ENCODE measurements around the gene EIF3D.

DNA sequence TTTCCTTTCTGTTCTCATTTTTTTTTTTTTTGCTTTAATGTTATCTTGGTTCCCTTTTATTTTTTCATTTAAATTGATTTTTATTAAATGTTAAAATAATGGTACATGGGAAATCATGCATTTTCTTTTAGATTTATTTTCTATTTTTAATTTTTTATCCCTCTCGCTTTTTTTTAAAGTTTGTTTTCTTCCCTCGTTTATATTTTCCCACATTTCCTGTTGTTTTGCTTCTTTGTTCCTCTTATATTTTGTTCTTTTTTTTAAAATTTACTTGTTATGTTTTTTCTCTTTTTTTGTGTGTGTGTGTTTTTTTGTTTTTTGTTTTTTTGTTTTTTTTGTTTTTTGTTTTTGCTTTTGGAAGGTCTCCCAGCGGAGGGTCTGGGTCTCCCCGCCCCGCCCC lies 34.9 kb upstream of the EIF3D start:
- no peak for TF ChIP-seq POLR2A (IDR thresholded peaks at IDR 0.05)
- TF ChIP-seq, protein P1, sequence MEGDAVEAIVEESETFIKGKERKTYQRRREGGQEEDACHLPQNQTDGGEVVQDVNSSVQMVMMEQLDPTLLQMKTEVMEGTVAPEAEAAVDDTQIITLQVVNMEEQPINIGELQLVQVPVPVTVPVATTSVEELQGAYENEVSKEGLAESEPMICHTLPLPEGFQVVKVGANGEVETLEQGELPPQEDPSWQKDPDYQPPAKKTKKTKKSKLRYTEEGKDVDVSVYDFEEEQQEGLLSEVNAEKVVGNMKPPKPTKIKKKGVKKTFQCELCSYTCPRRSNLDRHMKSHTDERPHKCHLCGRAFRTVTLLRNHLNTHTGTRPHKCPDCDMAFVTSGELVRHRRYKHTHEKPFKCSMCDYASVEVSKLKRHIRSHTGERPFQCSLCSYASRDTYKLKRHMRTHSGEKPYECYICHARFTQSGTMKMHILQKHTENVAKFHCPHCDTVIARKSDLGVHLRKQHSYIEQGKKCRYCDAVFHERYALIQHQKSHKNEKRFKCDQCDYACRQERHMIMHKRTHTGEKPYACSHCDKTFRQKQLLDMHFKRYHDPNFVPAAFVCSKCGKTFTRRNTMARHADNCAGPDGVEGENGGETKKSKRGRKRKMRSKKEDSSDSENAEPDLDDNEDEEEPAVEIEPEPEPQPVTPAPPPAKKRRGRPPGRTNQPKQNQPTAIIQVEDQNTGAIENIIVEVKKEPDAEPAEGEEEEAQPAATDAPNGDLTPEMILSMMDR (IDR thresholded peaks at IDR 0.05): no peak
- TF ChIP-seq EP300 (IDR thresholded peaks at IDR 0.05): no peak
